Activated CD4-positive, alpha-beta memory T cell treated with anti-CD3 and anti-CD28 coated beads for 36 hours (primary cell): ENCODE measurements around the gene ADCY3. TPM values are rescaled to one million over a fixed set of nuclear protein-coding genes. Genes with fewer than 3 reads are reported as not detected.

Experiments used
- CTCF ChIA-PET: fragments of 350-600 bp; sonication (Branson Sonifier 250); formaldehyde crosslinking; loops from one replicate; lab custom pipeline; 2021; ENCODE audit warnings: antibody characterized with exemption, inconsistent platforms; lab: Charles Lee
- POLR2A ChIA-PET: fragments of 350-600 bp; sonication (Branson Sonifier 250); formaldehyde crosslinking; loops from one replicate; lab custom pipeline; 2021; ENCODE audit warnings: antibody characterized with exemption; lab: Charles Lee
- DNase-seq: peaks from one replicate; pipeline ENCODE4 v3.0.0-alpha.2; 2020
- H3K27ac Mint-ChIP-seq: one replicate; pipeline ENCODE4 v1.8.0; 2021; ENCODE audit warnings: mixed read lengths
- H3K27me3 Mint-ChIP-seq: one replicate; pipeline ENCODE4 v1.8.0; 2021; ENCODE audit warnings: mixed read lengths
- H3K36me3 Mint-ChIP-seq: one replicate; pipeline ENCODE4 v1.8.0; 2021; ENCODE audit warnings: mixed read lengths
- H3K4me1 Mint-ChIP-seq: one replicate; pipeline ENCODE4 v1.8.0; 2021; ENCODE audit warnings: low read depth, mixed read lengths
- H3K4me3 Mint-ChIP-seq: one replicate; pipeline ENCODE4 v1.8.0; 2021; ENCODE audit warnings: mild to moderate bottlenecking, mixed read lengths
- H3K9me3 Mint-ChIP-seq: one replicate; pipeline ENCODE4 v1.8.0; 2021; ENCODE audit warnings: mixed read lengths
- intact Hi-C: fragments of 100-400 bp; cut with micrococcal nuclease; formaldehyde crosslinking; loops from one replicate; pipeline ENCODE4 v1.15.1; 2023
- total RNA-seq, 2 experiments: library from RNA; stranded (reverse); gene quantifications; one replicate each; pipeline ENCODE4 v1.2.3, GENCODE V29; 2021

Gene ADCY3
- total RNA-seq, 2 experiments from 2014 or later: 68.7 to 71.7 TPM

DNA sequence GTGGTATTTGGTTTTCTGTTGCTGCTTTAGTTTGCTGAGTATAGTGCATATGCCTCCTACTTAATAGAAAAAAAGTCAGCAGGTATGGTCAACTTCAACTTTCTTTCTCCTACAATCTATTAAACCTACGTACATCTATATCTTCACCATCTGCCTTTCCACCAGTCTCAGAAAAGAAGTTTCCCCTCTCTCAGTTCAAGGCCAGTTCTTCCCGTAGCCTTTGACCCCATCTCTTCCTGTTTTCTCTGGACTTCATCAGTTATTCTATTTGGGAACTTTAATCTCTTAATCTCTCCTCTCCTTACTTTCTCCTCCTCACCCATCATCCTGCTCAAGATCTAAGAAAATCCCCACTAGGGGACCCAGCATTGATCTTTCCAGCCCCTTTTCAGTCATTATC is 132.5 kb downstream of the ADCY3 start:
- H3K27ac Mint-ChIP-seq: no peak overlapping the region
- ChIA-PET CTCF (no interaction called here), POLR2A (no interaction called here)
- DNase-seq: no peak
- H3K4me1 Mint-ChIP-seq: peaks cover 5% of the 10 kb centered on the region
- H3K27me3 Mint-ChIP-seq: peaks cover 1% of the 10 kb centered on the region
- H3K36me3 Mint-ChIP-seq: peaks cover 3% of the 10 kb centered on the region
- H3K4me3 Mint-ChIP-seq: no peak overlapping the region
- intact Hi-C loops: no loop called here
- no peaks in the 10 kb centered on the region for H3K9me3 Mint-ChIP-seq

DNA sequence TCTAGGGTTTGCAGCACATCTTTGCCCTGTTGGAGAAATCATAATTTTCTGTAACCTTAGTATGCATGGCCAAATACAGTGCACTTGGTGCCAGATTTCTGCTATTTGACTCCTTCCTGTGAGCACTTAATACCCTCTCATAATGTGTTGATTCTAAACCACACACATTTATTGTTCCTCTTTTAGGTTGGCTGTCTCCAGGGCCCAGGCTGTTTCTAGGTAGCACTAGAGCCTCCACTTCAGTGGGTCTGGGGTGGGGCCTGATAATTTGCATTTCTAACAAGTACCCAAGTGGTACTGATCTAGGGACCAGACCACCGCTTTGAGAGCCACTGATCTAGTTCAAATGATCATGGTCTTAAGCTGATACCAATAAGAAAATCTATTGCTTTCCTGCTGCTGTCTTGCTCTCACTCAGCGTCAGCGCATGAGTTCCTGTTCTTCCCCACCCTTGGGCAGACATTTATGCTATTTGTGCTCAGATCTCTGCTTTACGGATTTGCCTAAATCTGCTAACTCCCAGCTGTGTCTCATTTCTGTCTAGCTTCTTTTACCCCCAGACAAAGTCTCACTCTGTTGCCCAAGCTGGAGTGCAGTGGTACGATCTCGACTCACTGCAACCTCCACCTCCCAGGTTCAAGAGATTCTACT is 134.2 kb downstream of the ADCY3 start:
- ChIA-PET CTCF (no interaction called here), POLR2A (no interaction called here)
- Mint-ChIP-seq H3K4me1 (no peaks in the 10 kb centered on the region), H3K27me3 (peaks cover 5% of the 10 kb centered on the region), H3K27ac (no peak overlapping the region), H3K9me3 (no peaks in the 10 kb centered on the region), H3K36me3 (peaks cover 3% of the 10 kb centered on the region), H3K4me3 (no peak overlapping the region)
- intact Hi-C loops: no loop called here
- no peak for DNase-seq

DNA sequence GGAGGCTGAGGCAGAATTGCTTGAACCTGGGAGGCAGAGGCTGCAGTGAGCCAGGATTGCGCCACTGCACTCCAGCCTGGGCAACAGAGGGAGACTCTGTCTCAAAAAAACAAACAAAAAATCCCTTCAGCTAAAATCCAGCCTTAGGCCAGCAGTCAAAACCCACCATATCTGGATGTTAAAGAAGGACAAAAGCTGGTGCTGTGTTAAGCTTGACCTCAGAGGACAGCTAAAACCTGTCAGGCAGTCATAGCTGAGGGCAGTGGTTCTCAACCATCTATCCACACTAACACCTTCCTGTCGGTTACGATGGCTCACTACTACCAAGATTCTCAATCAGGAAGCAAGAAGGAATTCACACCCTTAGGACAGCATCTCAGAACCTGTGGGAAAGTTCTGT is 136.4 kb downstream of the ADCY3 start:
- Mint-ChIP-seq H3K9me3 (peaks cover 2% of the 10 kb centered on the region), H3K27ac (no peak overlapping the region), H3K36me3 (no peaks in the 10 kb centered on the region), H3K4me1 (no peaks in the 10 kb centered on the region), H3K27me3 (peaks cover 5% of the 10 kb centered on the region), H3K4me3 (no peak overlapping the region)
- ChIA-PET POLR2A (no interaction called here), CTCF (interaction anchor here (1.4 kb wide), 1 partner anchor 9 kb away, joined by 3 read pairs; no protein-coding TSS in a partner anchor)
- no peak for DNase-seq
- intact Hi-C loops: no loop called here

DNA sequence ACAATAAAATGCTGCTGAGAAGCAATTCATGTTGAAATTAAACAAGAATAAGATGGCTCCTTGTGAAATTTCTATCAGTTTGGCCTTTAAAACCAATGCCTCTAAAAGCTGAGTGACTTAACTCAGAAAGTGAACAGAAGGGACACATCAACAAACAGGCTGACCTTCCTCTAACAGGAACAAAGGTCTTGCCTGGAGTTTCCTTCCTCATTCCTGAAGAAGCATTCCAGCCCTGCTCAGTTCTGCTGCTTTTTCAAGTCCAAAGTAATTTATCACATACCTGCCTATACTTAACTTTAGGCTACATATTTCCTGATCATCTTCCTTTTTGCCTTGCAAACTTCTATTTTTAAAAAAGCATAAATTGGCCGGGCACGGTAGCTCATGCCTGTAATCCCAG is 140.9 kb downstream of the ADCY3 start:
- intact Hi-C loops: no loop called here
- no peak overlapping the region for H3K4me3 Mint-ChIP-seq
- POLR2A ChIA-PET: no interaction called here

DNA sequence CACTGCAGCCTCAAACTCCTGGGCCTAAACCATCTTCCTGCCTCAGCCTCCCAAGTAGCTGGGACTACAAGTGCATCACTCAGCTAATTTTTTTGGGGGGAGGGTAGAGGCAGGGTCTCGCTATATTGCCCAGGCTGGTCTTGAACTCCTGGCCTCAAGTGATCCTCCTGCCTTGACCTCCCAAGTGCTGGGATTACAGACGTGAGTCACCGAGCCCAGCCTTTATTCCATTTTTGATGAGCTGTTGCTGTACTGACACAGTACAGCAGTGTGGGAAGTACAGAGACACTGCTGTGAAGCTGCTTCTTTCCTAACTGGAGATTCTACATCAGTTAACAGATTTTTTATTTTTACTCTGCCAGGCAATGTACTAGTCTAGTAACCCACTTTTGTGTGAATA is 145.7 kb downstream of the ADCY3 start:
- Mint-ChIP-seq H3K4me3 (no peak overlapping the region), H3K9me3 (no peaks in the 10 kb centered on the region), H3K4me1 (no peaks in the 10 kb centered on the region), H3K36me3 (peaks cover 9% of the 10 kb centered on the region), H3K27ac (no peak overlapping the region), H3K27me3 (peaks cover 4% of the 10 kb centered on the region)
- ChIA-PET POLR2A (no interaction called here), CTCF (interaction anchor here (1.3 kb wide), 1 partner anchor 10 kb away, joined by 3 read pairs; no protein-coding TSS in a partner anchor)
- DNase-seq: no peak
- intact Hi-C loops: no loop called here

More for the DNA sequence above, 140.9 kb downstream of the ADCY3 start:
- Mint-ChIP-seq H3K9me3 (peaks cover 2% of the 10 kb centered on the region), H3K27ac (no peak overlapping the region), H3K4me1 (no peaks in the 10 kb centered on the region), H3K36me3 (no peaks in the 10 kb centered on the region), H3K27me3 (peaks cover 9% of the 10 kb centered on the region)
- CTCF ChIA-PET: interaction anchor here (1.4 kb wide), 1 partner anchor 13 kb away, joined by 4 read pairs; no protein-coding TSS in a partner anchor
- DNase-seq: no peak

DNA sequence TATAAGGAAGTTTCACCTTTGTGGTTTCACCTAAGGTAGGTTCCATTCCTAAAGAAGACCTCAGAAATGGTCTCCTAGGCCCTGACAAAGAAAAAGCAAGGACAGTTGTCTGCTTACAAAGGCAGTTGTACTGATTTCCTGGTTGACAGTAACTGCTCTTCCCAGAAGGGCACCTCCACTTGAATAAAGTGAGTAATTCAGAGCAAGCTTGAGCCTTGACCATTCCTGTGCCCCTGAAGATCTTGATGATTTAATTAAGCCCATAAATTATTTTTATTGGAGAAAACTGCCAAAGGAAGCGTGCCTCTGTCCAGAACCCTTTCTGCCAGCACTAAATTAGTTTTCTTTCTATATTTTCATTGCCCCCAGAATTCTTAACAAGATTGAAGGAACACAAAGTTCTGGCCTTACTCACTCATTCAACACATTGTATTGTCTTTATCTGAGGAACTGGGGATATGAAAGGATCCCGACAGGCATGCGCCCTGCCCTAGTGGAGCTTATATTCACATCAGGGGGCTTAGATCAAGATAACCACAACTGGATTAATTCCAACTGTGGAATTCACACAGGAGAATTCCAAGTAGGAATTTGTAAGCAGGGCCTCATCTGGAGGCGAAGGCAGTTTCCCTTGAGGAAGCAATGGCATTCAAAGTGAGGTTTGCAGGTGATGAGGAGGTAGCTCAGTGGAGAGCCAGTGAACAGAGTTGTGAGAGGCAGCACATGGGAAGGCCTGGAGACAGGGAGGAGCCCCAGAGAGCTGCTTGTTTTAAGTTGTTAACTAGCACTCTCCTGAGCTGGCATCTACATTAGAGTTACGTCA is 148.1 kb downstream of the ADCY3 start:
- Mint-ChIP-seq H3K4me3 (no peak overlapping the region), H3K4me1 (no peaks in the 10 kb centered on the region), H3K36me3 (peaks cover 17% of the 10 kb centered on the region), H3K9me3 (no peaks in the 10 kb centered on the region), H3K27ac (no peak overlapping the region), H3K27me3 (peaks cover 2% of the 10 kb centered on the region)
- DNase-seq: no peak
- ChIA-PET CTCF (no interaction called here), POLR2A (no interaction called here)
- intact Hi-C loops: no loop called here

DNA sequence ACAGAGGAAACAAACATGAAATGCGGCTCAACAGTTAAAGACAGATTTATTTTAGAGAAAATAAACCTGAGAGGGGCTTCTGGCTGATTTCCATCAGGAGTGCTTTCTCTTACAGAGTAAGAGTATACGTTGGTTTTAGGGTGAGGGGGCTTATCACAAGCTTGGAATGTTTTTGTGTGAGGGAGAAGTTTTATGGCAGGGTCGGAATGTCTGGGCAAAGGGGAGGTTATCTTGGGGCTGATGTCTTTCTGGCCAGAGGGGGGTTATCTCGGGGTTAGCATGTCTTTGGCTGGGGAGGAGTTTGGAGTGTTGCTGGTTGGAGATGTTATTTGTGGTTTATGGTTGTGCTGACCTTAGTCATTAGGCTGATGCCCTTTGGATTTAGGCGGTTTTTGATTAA is 149.0 kb downstream of the ADCY3 start:
- ChIA-PET CTCF (no interaction called here), POLR2A (no interaction called here)
- Mint-ChIP-seq H3K4me1 (peaks cover 7% of the 10 kb centered on the region), H3K4me3 (no peak overlapping the region), H3K27me3 (no peaks in the 10 kb centered on the region), H3K36me3 (peaks cover 17% of the 10 kb centered on the region), H3K9me3 (no peaks in the 10 kb centered on the region), H3K27ac (no peak overlapping the region)
- DNase-seq: no peak
- intact Hi-C loops: no loop called here

Other genes starting within 250 kb of the ADCY3 start
- gene PTRHD1, start 126.8 kb downstream of the ADCY3 start, total RNA-seq: 10 to 100 TPM; 19.2 to 20.3 TPM
- gene CENPO, start 126.8 kb downstream of the ADCY3 start, total RNA-seq: 10 to 100 TPM; 39.9 to 42.4 TPM
- gene DNAJC27, start 51.7 kb upstream of the ADCY3 start, total RNA-seq: 1 to 10 TPM; 5.5 to 6.9 TPM
- 1 to 10 TPM; 1.5 TPM for gene EFR3B, start 121.8 kb upstream of the ADCY3 start, total RNA-seq
- 1 to 10 TPM; 3.8 to 4.2 TPM for gene POMC, start 248.3 kb upstream of the ADCY3 start, total RNA-seq